Measurements from ENCODE around the gene TMEM269. TPM values are rescaled to one million over a fixed set of nuclear protein-coding genes. Genes with fewer than 3 reads are reported as not detected.

Gene TMEM269
- total and polyA plus RNA-seq, 10 of the 15 experiments (the other 5 are each of a cell fraction or from before 2014, with no cell fraction given), result 0.02 to 0.26 (median 0.06) TPM; not detected in 2

GRCh38 chr1:42767510-42768000, 17.2 kb upstream of the TMEM269 start:
- Histone ChIP-seq H3K79me2 (ENCODE audit: control insufficient read depth, insufficient read depth, low read length) (peaks cover 64% of the 10 kb centered on the region), H3K4me1 (ENCODE audit: control insufficient read depth, insufficient read depth, low read length) (peaks cover 4% of the 10 kb centered on the region; the same call in 1 of the 2 replicates), H4K20me1 (ENCODE audit: control insufficient read depth, insufficient read depth) (no peaks in the 10 kb centered on the region), H3K9ac (ENCODE audit: control insufficient read depth, insufficient read depth, low read length) (peak overlapping the region; percentile 84), H3K27ac (ENCODE audit: control insufficient read depth, insufficient read depth) (peak overlapping the region; percentile 84), H3K9me3 (replicated peaks; ENCODE audit: control insufficient read depth, insufficient read depth, low read length) (no peaks in the 10 kb centered on the region), H3K4me2 (ENCODE audit: control insufficient read depth, insufficient read depth) (peak overlapping the region; percentile 90), H3K27me3 (replicated peaks in 1 of 2; ENCODE audit: control insufficient read depth in 2 of 2, insufficient read depth in 2 of 2, low read length in 1 of 2) (no peaks in the 10 kb centered on the region), H2AFZ (ENCODE audit: control insufficient read depth, low read depth, low read length) (peak overlapping the region; percentile 86), H3K36me3 (ENCODE audit: control insufficient read depth in 2 of 2, insufficient read depth in 2 of 2, low read length in 1 of 2) (0 out of 4 replicates have a peak, but pooled peaks cover 0 to 6% of the 10 kb centered on the region in 2 experiments), H3K4me3 (peak overlapping the region; percentile 84)
- CTCF ChIA-PET, result interaction anchor here (0.6 to 6.5 kb wide), 15 partner anchors 9 to 306 kb away, joined by 3 to 28 read pairs (median 4); partner anchors contain the start of gene ZNF691
- POLR2A ChIA-PET, result interaction anchor here (0.6 to 3.8 kb wide), 25 partner anchors 9 to 885 kb away, joined by 3 to 53 read pairs (median 4); partner anchors contain the start of genes CFAP57, EBNA1BP2, ERMAP and KDM4A
- FAIRE-seq (no peak), ATAC-seq (peak; percentile 43), DNase-seq (ENCODE audit: low read depth, low spot score) (no peak)
- RAD21 ChIA-PET (ENCODE audit: unreplicated experiment), result interaction anchor here (1.0 to 4.3 kb wide), 12 partner anchors 11 to 423 kb away, joined by 3 to 25 read pairs (median 6); partner anchors contain the start of genes CCDC30, ERMAP, PPIH and SVBP
- in situ Hi-C loops (cut with MboI), result no loop called here
- WGBS (ENCODE audit: insufficient coverage, insufficient replicate concordance, low lambda C conversion rate, missing lambda C conversion rate), result 6% methylated on average over 15 of the region's 23 CpGs
- no TSS peak for BruUV-seq (replicated peaks)
- SMC1A ChIA-PET (ENCODE audit: uncharacterized antibody, unreplicated experiment), result interaction anchor here (0.8 to 4.0 kb wide), 13 partner anchors 9 to 306 kb away, joined by 3 to 21 read pairs (median 4); partner anchors contain the start of genes PPIH, YBX1 and ZNF691
- intact Hi-C loops (cut with micrococcal nuclease; ENCODE audit: unreplicated experiment), result loop anchor here (2.0 to 5.0 kb wide), 3 partner anchors 49 to 85 kb away; partner anchors contain the start of genes ERMAP, SVBP, YBX1 and ZNF691
- no peak for TF ChIP-seq KAT2A (conservative IDR thresholded peaks at IDR 0.05; ENCODE audit: control insufficient read depth, low read depth, low read length)
- no peak for TF ChIP-seq CTCF (IDR thresholded peaks at IDR 0.05 in 2 of 3, conservative IDR thresholded peaks at IDR 0.05 in 1 of 3; ENCODE audit: control insufficient read depth in 2 of 3, extremely low read depth in 1 of 3, insufficient read depth in 1 of 3, low read depth in 3 of 3, low read length in 3 of 3)
- TF ChIP-seq KLF5 (IDR thresholded peaks at IDR 0.05; ENCODE audit: partially characterized antibody), result no peak
- no peak for TF ChIP-seq EZH2 (IDR thresholded peaks at IDR 0.05; ENCODE audit: borderline replicate concordance, control insufficient read depth, low read depth, low read length)
- no peak for TF ChIP-seq BCL3 (IDR thresholded peaks at IDR 0.05; ENCODE audit: borderline replicate concordance, insufficient read depth, low read depth, low read length, poor library complexity, severe bottlenecking)
- TF ChIP-seq POU2F2 (IDR thresholded peaks at IDR 0.05; ENCODE audit: borderline replicate concordance, low read depth, low read length), result no peak
- TF ChIP-seq ZNF24 (IDR thresholded peaks at IDR 0.05), result no peak
- TF ChIP-seq HDAC2 (IDR thresholded peaks at IDR 0.05), result no peak
- no peak for TF ChIP-seq RFX5 (IDR thresholded peaks at IDR 0.05; ENCODE audit: low read depth, low read length)
- TF ChIP-seq STAT3 (IDR thresholded peaks at IDR 0.05; ENCODE audit: low read depth, low read length), result no peak
- TF ChIP-seq ASH2L (IDR thresholded peaks at IDR 0.05; ENCODE audit: borderline replicate concordance, low read depth), result no peak
- TF ChIP-seq USF2 (IDR thresholded peaks at IDR 0.05; ENCODE audit: borderline replicate concordance, low read depth, low read length), result no peak
- no peak for TF ChIP-seq NFIC (IDR thresholded peaks at IDR 0.05; ENCODE audit: low read depth, low read length)
- no peak for TF ChIP-seq SIX5 (IDR thresholded peaks at IDR 0.05; ENCODE audit: low read depth, low read length, severe bottlenecking)
- no peak for TF ChIP-seq ZNF687 (IDR thresholded peaks at IDR 0.05)

All from GM12878 (cell line).